GM12892 (cell line): Measurements from ENCODE around the gene MRGPRE.

Source experiments
- POLR2A ChIP-seq: IDR thresholded peaks from 2 replicates; pipeline ENCODE4 v1.6.1; 2011; ENCODE audit warnings: low read depth, low read length, control low read depth
- POLR2AphosphoS5 ChIP-seq: IDR thresholded peaks from 2 replicates; pipeline ENCODE4 v1.6.1; 2011; ENCODE audit warnings: low read depth, low read length, control low read depth
- TAF1 ChIP-seq: IDR thresholded peaks from 2 replicates; pipeline ENCODE4 v1.6.1; 2011; ENCODE audit warnings: low read depth, mild to moderate bottlenecking, control low read depth, low read length, borderline replicate concordance

DNA sequence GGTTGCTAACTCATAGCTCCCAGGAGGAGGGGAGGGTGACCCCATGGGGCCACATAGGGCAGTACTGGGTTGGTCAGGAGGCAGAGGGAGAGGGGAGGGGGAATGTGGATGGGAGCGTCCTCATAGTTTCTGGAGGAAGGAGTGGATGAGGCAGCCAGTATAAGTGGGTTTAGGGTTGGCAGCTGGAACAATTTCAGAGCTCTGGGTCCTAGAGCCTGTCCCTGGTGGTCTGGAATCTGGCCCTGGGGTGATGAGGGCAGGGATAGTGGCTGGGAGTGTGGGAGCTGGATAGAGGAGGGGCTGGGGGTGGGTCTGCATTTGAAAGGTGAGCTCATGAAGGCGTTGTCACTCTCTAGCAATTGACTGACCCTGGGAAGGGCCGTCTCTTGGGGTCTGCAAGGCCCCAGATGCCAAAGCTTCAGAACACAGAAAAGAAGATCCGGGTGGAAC is 8.3 kb downstream of the MRGPRE start:
- TF ChIP-seq POLR2AphosphoS5: no peak
- no peak for TF ChIP-seq TAF1
- TF ChIP-seq POLR2A: no peak
